HG03064 (cell line): ENCODE data around the gene TCF25.
"Not testable (repeated sequence)": the region's sequence is repeated elsewhere in the genome, so short reads cannot be mapped to it uniquely, and the experiment has no call there.

ENCODE experiments used
- ATAC-seq: cut with Tn5 transposase; IDR thresholded peaks from one replicate; pipeline ENCODE4 v1.9.1; 2021; ENCODE audit warnings: low read depth; ENCODE audit not compliant: unreplicated experiment

The TCF25 gene

DNA sequence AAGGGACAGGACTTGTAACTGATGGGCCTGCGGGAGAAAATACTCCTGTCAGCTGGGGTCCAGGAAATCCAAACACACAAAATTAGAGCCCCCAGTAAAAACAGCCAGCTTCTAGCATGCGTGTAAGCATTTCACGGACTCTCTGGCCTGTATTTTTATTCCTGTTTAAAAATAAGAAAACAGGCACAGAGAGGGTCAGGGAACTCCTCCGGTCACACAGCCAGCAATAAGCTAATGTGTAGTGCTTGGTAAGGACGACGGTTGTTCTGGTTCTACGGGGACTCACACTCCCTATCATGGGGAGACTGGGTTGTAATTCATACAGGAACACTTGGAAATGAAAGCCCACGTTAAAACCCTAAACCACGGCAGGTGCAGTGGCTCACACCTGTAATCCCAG lies 1.5 kb upstream of the TCF25 start:
- no peak for ATAC-seq

DNA sequence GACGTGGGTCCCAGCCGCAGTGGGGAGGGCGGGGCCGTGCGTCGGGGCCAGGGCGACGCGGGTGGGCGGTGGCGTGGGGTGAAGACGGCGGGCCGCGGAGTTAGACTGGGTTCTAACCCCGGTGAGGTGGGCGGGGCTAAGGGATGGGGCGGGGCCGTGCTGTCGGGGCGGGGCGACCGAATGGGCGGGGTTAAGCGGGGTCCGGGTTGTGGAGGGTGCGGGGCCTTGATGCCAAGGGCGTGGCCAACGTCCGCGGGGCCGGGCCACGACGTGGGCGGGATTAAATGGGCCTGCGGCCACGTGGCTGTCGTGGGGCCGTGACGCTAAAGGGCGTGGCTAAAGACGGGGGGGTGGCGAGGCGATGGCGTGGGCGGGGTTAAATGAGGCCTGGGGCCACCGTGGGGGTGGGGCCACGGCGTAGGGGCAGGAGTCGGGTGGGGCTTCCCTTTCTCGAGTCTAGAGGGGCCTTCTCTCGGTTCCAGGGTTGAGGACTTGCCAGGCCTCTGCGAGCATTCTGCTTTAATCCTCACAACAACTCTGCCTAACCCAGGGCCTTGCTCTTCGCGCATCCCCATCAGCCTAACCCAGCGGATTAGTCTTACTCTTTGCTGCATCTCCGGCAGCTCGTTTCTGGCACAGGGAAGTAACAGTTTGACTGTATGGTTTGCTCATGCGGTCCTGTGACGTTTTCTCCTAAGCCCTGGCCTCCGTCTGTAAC lies 739 bp downstream of the TCF25 start:
- ATAC-seq = peak; percentile 58

DNA sequence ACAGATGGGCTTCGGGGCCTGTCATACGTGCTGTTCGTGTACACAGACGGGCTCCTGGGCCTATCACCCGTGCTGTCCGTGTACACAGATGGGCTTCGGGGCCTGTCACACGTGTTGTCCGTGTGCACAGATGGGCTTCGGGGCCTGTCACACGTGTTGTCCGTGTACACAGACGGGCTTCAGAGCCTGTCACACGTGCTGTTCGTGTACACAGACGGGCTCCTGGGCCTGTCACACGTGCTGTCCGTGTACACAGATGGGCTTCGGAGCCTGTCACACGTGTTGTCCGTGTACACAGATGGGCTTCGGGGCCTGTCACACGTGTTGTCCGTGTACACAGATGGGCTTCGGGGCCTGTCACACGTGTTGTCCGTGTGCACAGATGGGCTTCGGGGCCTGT lies 5.7 kb downstream of the TCF25 start:
- ATAC-seq = not testable (repeated sequence)

DNA sequence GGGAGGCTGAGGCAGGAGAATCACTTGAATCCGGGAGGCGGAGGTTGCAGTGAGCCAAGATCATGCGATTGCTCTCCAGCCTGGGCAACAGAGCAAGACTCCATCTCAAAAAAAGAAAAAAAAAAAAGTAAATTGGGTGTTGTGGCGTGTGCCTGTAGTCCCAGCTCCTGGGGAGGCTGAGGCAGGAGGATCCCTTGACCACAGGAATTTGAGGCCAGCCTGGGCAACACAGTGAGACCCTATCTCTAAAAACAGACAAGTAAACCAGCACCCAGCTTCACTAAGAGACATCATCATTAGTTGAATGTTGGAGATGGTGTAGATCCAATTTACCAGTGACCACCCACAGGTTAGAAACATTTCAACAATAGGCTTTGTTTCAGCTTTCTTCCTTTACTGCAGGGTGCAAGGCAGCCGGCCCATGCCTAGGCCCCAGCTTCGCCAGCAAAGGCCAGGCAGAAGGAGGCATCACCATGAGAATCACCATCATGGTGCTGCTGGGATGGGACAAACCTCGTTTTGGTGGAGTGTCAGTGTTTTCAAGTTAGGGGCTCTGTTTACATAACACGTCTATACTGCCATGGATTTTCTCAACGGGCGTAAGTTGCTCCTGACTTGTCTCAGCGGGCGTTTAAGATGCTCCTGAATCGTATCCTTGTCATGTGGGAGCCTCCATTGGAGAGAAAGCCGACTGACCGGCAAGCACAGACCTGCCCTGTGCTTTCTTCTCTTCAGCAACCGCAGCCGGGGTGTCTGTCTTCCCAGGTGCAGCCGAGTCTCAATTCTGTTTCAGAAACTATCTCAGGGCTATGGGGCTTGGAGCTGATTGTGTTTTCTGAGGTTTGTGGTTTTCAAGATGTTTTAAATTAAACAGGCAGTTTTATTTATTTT lies 7.3 kb downstream of the TCF25 start:
- ATAC-seq = no peak

DNA sequence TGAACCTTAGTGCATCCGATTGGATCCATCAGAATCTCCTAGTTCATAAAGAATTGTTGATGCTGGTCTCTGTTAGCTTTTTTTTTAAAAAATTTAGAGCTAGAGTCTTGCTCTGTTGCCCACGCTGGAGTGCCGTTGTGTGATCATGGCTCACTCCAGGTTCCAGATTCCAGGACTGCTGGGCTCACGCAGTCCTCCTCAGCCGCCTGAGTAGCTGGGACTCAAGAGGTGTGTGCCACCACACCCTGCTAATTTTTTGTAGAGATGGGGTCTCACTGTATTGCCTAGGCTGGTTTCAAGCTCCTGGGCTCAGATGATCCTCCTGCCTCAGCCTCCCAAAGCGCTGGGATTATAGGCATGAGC lies 8.0 kb downstream of the TCF25 start:
- ATAC-seq = no peak

DNA sequence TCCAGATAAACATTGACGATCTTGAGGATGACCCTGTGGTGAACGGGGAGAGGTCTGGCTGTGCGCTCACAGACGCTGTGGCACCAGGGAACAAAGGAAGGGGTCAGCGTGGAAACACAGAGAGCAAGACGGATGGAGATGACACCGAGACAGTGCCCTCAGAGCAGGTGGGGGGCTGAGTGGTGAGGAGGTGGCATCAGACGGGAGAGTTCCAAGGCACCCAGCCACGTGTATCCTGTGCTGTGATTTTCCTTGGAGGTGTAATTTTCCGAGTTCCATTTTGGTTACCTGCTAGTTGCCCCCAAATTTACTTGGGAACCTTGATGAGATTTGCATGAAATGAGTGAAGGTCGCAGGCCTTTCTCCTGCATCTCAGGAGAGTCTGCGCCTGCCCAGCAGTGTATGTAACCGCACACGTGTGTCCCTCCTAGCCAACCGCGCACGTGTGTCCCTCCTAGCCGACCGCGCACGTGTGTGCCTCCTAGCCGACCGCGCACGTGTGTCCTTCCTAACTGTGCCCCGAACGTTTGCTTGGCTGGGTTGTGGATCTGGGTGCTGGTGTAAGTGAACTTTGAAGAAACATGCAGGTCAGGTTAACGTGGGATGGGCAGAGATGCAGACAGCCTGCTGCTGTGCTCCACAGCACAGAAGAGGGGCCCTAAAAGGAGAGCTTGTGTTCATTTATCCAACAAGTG lies 10.1 kb downstream of the TCF25 start:
- ATAC-seq = no peak

DNA sequence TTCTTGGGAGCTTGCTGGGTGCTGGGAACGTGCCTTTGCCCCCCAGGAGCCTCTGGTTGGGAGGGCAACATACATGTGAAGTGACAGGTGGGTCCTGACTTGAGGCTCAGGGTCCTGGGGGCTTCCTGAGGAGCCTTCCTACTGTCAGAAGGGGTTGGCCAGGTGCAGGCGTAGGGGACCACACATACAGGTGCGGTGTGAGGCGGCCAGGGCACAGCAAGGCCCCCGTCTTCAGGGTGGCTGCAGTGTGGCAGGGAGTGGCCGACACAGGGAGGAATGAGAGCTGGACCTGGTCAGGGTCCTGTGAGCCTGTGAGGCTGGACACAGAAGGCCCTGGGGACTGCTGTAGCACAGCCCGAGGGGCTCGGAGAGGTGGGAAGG lies 10.6 kb downstream of the TCF25 start:
- no peak for ATAC-seq

DNA sequence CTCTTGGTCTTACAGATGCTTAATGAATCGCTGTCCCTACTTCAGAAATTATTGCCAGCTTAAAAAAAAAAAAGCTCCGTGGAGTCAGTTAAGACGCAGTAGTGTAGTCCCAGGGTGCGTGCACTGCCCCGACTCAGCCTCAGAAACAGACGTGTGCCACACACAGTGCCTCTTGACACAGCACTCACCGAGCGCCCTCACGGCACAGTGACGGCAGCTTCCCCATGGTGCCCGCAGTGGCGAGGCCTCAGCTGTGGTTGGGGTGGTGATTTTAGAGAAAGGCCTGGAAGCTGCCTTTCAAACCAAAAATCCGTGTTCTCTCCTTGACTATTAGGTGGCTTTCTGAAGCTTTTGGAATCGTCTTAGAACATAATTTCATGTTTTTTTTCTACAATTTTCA lies 13.9 kb downstream of the TCF25 start:
- no peak for ATAC-seq

DNA sequence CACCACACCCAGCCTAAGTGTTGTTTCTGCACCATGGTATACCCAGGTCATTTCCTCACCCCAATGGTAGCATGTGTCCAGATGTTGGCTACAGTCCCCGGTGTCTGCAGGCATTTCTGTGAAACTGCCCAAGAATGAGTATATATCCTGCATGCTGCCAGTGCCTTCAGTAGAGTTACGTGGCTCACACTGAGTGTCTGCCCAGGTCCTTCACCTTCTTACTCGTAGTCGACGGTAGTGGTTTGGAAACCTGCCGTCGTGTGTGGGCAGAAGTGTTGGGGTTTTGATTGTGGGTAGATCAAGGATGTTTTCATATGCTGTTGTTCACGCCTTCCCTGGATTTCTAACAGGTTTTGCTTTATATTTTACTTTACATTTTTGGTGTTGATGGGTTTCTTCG lies 16.8 kb downstream of the TCF25 start:
- ATAC-seq = no peak

DNA sequence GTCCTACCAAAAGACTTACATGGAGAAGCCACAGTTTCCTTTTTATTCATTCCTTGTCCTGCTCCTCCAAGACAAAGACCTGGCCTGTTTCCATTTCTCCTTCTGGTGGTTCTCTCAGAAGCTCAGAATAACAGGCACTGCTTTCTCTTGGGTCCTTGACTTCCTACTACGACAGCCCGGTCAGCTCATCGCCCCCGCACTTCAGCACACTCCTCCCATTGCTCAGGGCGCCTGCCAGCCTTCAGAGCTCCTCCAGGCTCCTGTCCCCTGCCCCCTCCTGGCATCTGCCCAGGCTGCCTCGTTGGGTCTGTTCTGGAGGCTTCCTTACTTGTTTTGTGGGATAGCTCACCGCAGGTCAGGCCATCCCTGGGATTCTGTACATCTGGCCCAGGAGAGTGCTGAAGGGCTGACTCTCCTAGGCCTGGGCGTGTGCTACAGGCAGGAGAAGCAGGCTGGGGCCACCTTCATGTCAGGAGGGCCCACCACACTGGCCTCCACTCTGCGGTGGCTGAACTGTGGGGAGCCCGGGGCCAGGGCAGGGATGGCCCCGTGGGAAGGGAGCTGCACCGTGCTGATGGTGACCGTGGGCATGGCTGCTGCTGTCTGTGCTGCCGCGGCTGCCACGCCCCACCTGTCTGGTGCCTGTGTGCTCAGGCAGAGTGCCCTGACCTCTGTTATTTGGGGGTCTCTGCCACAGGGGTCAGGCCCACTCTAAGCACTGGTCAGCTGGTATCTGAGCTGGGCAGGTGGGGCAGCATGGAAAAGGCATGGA lies 17.7 kb downstream of the TCF25 start:
- ATAC-seq = no peak

DNA sequence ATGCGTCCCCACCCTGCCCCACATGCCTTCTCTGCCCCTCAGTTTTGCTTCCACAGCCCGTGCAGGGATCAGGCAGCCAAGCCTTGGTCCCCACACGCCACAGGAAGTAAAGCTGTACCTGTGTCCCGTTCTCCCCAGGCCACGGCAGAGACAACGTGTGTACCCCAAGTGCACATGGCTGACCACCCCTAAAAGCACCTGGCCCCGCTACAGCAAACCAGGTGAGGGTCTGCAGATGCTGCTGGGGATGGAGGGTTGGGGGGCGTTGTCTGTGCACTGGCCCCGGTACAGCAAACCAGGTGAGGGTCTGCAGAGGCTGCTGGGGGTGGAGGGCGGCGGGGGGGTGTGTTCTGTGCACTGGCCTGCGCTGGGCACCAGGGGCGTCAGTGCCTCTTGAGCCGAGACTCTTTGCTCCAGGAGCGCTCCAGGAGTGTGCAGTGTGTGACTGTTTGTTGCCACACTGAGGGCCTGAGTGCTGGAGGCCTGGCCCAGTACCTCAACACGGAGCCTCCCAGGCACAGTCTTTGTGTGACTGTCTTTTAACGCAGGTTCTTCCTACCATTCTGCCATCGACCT lies 18.8 kb downstream of the TCF25 start:
- no peak for ATAC-seq

DNA sequence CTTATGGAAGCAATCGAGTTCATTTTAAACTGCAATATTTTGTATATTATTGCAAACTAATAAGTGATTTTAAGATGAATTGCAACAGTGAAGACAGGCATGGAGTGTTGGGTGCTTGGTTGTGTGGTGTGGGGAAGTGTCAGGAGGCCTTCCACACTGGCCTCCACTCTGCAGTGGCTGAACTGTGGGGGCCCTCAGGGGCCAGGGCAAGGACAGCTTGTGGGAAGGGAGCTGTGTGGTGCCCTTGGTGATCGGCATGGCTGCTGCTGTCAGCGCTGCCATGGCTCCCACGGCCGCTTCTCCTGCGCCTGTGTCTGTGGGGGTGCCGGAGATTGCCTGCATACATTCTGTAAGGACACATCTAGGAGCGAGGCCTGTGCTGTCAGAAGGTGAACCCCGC lies 19.2 kb downstream of the TCF25 start:
- no peak for ATAC-seq

DNA sequence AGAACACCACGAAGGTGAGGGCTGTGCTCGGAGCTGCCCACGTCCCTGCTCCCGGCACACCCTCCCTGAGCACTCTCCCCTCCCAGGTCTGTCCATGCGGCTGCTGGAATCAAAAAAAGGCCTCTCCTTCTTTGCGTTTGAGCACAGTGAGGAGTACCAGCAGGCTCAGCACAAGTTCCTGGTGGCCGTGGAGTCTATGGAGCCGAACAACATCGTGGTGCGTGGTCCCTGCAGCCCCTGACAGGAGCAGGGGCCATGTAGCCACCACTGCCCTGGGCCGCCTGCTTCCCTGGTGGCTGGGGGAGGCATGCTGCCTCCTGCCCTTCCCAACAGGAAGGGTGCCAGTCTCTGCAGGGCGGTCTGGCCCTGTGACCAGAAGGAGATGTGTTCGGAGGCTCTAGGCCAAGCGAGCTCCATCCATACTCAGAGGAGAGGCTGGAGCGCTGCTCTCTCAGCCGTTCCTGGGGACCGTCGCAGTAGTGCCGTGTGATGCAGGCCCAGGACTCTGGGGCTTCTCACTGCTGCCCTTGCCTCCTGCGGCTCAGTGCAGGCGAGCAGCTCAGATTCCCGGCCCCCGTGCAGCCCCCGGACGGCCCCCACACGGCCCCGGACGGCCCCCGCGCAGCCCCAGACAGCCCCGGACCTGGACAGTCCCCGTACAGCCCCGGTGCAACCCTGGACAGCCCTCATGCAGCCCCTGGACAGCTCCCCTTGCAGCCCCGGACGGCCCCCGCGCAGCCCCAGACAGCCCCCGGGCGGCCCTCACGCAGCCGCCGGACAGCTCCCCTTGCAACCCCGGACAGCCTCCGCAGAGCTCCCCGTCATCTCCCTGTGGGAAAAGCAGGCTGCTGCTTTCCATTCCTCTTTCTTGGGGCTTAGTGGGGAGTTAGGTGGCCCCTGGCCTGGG lies 20.5 kb downstream of the TCF25 start:
- ATAC-seq = no peak

DNA sequence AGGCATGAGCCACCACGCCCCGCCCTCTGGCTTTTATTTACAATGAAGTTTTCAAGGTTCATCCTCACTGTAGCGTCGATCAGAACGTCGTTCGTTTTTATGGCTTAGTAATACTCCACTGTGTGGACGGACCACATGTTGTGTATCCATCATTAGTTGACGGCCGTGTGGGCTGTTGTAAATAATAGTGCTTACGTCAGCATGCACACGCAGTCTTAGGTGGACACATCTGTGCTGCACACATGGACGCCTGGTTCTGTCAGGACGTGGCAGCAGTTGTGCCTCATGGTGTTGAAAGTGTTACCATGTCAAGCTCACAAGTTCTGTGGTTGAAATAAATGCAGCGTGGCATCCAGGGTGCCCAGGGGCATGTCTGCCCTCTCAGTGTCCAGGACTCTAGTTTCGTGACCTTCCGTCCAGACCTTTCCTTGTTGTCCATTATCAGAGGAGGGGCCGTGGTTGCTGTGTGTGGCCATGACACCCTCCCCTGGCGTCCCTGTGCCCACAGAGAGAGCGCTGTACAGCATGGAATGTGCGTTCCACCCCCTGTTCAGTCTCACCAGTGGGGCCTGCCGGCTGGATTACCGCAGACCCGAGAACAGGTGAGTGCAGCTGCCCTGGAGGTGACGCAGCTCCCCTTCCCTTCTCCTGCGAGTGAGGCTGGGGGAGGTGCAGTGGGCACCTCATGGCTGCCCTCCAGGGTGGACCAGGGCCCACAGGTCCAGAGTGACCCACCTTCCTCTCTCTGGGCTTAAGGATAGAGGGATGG lies 22.3 kb downstream of the TCF25 start:
- no peak for ATAC-seq

DNA sequence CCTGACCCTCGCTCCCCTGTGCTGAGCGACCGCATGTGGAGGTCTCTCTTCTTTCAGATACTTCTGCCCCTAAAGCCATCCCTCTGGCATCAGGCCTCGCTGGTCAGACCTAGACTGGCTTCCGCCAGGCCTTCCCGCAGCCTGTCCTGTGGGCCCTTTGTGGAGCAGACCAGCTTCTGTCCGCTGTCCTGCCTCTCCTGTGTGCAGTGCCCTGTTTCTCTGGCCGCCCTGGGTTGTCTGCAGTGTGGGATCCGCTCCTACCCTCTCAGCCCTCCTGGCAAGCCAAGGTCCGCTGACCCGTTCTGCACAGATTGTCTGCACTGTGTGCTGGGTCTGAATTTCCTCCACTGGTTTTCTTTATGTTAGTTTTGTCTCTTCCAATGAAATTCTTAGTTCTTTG lies 23.8 kb downstream of the TCF25 start:
- ATAC-seq = no peak

DNA sequence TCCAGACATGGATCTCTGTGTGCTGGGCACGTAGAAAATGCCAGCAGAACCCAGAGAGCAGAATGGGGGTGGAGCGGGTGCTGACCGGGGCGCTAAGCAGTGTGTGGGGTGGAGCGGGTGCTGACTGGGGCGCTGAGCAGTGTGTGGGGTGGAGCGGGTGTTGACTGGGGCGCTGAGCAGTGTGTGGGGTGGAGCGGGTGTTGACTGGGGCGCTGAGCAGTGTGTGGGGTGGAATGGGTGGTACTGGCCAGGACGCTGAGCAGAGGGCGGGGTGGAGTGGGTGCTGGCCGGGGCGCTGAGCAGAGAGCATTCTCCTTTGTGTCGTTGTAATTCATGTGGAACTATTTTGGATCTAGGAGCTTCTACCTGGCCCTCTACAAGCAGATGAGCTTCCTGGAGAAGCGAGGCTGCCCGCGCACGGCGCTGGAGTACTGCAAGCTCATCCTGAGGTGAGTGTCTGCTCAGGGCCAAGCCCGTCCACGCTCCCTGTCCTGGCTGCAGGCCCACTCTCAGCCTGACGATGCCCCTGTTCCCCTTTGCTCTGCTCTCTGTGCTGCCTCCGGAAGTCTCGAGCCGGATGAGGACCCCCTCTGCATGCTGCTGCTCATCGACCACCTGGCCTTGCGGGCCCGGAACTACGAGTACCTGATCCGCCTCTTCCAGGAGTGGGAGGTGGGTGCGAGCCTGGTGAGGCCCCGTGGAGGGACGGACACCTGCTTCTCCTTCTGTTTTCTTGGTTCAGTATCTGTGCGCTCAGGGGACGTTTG lies 25.0 kb downstream of the TCF25 start:
- ATAC-seq = no peak

DNA sequence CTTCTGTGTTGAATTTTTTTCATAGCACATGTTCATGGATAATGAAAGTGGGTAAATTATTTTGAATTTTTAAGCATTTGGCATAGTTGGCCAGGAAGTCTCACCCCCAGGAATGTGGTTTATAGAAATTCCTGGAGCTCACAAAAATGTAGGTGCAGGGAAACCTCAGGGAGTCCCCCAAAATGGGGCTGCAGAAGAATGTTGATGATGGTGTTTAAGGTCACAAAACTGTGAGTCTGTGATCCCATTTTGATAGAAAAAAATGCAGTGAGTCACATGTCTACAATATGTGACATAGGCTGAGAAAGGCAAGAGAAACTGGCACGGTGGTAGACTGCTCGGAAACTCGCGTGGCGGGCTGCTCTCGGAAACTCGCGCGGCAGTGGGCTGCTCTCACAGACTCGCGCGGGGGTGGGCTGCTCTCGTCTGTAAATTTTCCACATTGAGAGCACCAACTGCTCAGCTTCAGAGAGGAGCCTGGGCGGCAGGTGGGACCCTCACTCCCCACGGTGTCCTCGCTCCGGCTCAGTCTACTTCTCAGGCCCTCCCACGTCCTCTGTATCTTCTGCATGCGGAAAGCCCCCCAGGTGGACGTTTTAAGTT lies 26.6 kb downstream of the TCF25 start:
- no peak for ATAC-seq

DNA sequence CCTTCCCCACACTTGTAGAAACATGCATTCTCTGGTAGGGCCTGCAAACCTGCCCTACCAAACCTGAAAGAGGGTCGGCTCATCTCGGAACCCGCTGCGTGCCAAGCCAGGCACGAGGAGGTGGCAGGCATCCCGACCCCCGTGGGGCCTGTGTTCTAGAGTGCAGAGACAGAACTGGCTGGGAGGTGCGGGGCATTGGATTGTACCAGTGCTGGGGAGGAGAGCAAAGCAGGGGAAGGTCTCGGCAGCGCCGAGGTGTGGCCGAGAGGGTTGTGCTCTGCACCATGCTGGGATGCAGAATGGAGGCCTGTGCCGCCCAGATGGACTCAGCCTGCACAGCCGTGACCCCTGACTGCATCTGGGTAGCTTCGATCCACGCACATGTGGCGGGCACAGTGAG lies 27.5 kb downstream of the TCF25 start:
- no peak for ATAC-seq
